GM04503 (cell line): Measurements from ENCODE around the gene ATXN1.

Experiments used
- DNase-seq: peaks from one replicate; pipeline ENCODE4 v3.0.0-alpha.2; 2012; ENCODE audit warnings: low read depth

ATXN1 gene

DNA sequence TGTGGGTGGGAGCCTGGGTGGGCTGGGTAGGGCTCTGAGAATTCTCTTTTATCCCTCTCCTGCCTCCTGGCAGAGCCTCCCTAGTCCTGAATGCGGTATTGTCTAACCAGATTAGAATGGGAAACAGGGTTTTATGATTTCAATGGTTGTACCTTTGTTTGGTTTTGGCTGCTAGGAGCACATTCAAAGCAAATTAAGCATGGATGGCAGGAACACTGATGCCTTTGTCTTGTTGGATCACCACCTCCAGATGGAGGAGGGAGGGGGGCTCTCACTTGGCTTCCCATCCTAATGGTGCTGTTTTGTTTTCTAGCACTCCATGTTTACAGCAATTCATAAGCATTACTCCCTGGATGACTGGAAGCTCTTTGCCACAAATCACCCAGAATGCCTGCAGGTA, 511.3 kb downstream of the ATXN1 start:
- DNase-seq: no peak
